Common myeloid progenitor, CD34-positive (primary cell): ENCODE data around the gene PTPRE.

Experiments used
- CTCF ChIA-PET: fragments of 350-600 bp; sonication (Branson Sonifier 250); formaldehyde crosslinking; loops from one replicate; lab custom pipeline; 2021; ENCODE audit warnings: antibody characterized with exemption; lab: Charles Lee
- POLR2A ChIA-PET: fragments of 350-600 bp; sonication (Branson Sonifier 250); formaldehyde crosslinking; loops from one replicate; lab custom pipeline; 2021; ENCODE audit warnings: antibody characterized with exemption; lab: Charles Lee
- DNase-seq, 3 donors: peaks; one replicate each; pipeline versions ENCODE4 v3.0.0 to v3.0.0-alpha.2; 2013
- H3K27ac ChIP-seq, 2 experiments: 1 replicate in 1 of 2; 2 replicates in 1 of 2; pipeline ENCODE4 v1.7.0; 2013; ENCODE audit warnings: inconsistent platforms in 2 of 2, low read length in 2 of 2, mild to moderate bottlenecking in 2 of 2, low read depth in 1 of 2, moderate library complexity in 1 of 2; ENCODE audit not compliant: severe bottlenecking in 2 of 2, insufficient read depth in 1 of 2, poor library complexity in 1 of 2
- H3K27me3 ChIP-seq, 5 experiments: replicated peaks in 2 of 5; 1 replicate in 3 of 5; 2 replicates in 2 of 5; pipeline versions ENCODE4 v1.6.1 to v1.7.0; 2013; ENCODE audit warnings: low read length in 4 of 5, mild to moderate bottlenecking in 2 of 5, moderate library complexity in 2 of 5, inconsistent platforms in 1 of 5; ENCODE audit not compliant: insufficient read depth in 5 of 5, control insufficient read depth in 4 of 5
- H3K36me3 ChIP-seq, 4 experiments: 1 replicate in 2 of 4; 2 replicates in 2 of 4; pipeline versions ENCODE4 v1.6.1 to v1.7.0; 2013; ENCODE audit warnings: low read length in 3 of 4, control low read depth in 1 of 4, mild to moderate bottlenecking in 1 of 4; ENCODE audit not compliant: control insufficient read depth in 4 of 4, insufficient read depth in 4 of 4
- H3K4me1 ChIP-seq, 4 experiments: 1 replicate in 3 of 4; 2 replicates in 1 of 4; pipeline versions ENCODE4 v1.6.1 to v1.7.1; 2013; ENCODE audit warnings: low read length in 3 of 4, mild to moderate bottlenecking in 3 of 4, control low read depth in 1 of 4, inconsistent platforms in 1 of 4, moderate library complexity in 1 of 4; ENCODE audit not compliant: control insufficient read depth in 4 of 4, insufficient read depth in 4 of 4; ENCODE audit errors: control extremely low read depth in 1 of 4
- H3K4me3 ChIP-seq, 7 experiments: 1 replicate in 4 of 7; 2 replicates in 3 of 7; pipeline versions ENCODE4 v1.5.1 to v1.7.0; 2013; ENCODE audit warnings: mild to moderate bottlenecking in 7 of 7, low read length in 6 of 7, moderate library complexity in 6 of 7, inconsistent platforms in 2 of 7, low read depth in 2 of 7, control low read depth in 1 of 7; ENCODE audit not compliant: insufficient read depth in 4 of 7, control insufficient read depth in 1 of 7; ENCODE audit errors: extremely low read depth in 1 of 7
- H3K9me3 ChIP-seq, 5 experiments: 1 replicate in 4 of 5; 2 replicates in 1 of 5; pipeline versions ENCODE4 v1.6.1 to v1.7.1; 2013; ENCODE audit warnings: low read length in 4 of 5, mild to moderate bottlenecking in 2 of 5, inconsistent platforms in 1 of 5, low read depth in 1 of 5, moderate library complexity in 1 of 5; ENCODE audit not compliant: control insufficient read depth in 4 of 5, insufficient read depth in 2 of 5; ENCODE audit errors: control extremely low read depth in 1 of 5
- WGBS: methylation state at CpG from one replicate; pipeline ENCODE4 v1.1.5; 2013; ENCODE audit not compliant: insufficient coverage; 5-methylcytosine and 5-hydroxymethylcytosine counted together

Gene PTPRE

GRCh38 chr10:127964621-127965020 is 57.7 kb downstream of the PTPRE start:
- POLR2A ChIA-PET = no interaction called here
- Histone ChIP-seq H3K27me3 (no peaks in the 10 kb centered on the region), H3K4me3 (no peak overlapping the region), H3K36me3 (no peaks in the 10 kb centered on the region), H3K4me1 (peaks cover 0 to 7% (median 0%) of the 10 kb centered on the region in 4 experiments), H3K9me3 (no peaks in the 10 kb centered on the region), H3K27ac (no peak overlapping the region)
- WGBS = 92% methylated on average over 9 of the region's 12 CpGs
- CTCF ChIA-PET = interaction anchor here (0.7 kb wide), 1 partner anchor 8 kb away, joined by 3 read pairs; no protein-coding TSS in a partner anchor
- DNase-seq = no peak

GRCh38 chr10:127966875-127967274 is 60.0 kb downstream of the PTPRE start:
- H3K9me3 ChIP-seq = no peaks in the 10 kb centered on the region
- WGBS = 98% methylated on average over 3 of the region's 5 CpGs
- CTCF ChIA-PET = interaction anchor here (1.5 to 1.8 kb wide), 2 partner anchors 9 to 13 kb away, joined by 4 read pairs; no protein-coding TSS in a partner anchor
- no peak overlapping the region for H3K27ac ChIP-seq
- no peaks in the 10 kb centered on the region for H3K36me3 ChIP-seq
- POLR2A ChIA-PET = no interaction called here
- H3K4me1 ChIP-seq = peaks cover 0 to under 1% (median 0%) of the 10 kb centered on the region in 4 experiments
- H3K27me3 ChIP-seq = no peaks in the 10 kb centered on the region
- no peak for DNase-seq
- H3K4me3 ChIP-seq = no peak overlapping the region

DNA sequence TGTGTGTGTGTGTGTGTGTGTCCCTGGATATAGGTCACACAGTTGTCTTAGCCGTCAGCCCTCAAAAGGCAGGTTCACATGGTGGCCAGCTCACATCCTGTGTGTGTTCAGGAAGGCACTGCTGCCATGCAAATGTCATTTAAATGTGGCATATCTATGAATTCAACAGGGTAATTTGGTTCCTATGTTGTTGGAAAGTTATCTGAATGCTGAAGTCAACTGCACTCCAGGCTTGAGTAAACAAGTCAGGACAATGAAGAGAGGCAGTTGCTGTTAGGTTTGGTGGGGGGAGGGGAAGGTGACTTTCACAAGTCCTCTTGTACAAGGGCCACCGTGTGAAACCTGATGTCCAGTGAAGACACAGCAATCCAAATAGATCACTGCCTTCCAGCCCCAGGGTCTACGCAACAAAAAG is 61.1 kb downstream of the PTPRE start:
- no peaks in the 10 kb centered on the region for H3K27me3 ChIP-seq
- WGBS = 100% methylated on average over 2 of the region's 3 CpGs
- H3K4me3 ChIP-seq = no peak overlapping the region
- H3K4me1 ChIP-seq = peaks cover 0 to 5% (median 0%) of the 10 kb centered on the region in 4 experiments
- ChIA-PET CTCF (interaction anchor here (1.8 kb wide), 1 partner anchor 12 kb away, joined by 4 read pairs; no protein-coding TSS in a partner anchor), POLR2A (no interaction called here)
- no peaks in the 10 kb centered on the region for H3K9me3 ChIP-seq
- no peaks in the 10 kb centered on the region for H3K36me3 ChIP-seq
- no peak for DNase-seq
- no peak overlapping the region for H3K27ac ChIP-seq

DNA sequence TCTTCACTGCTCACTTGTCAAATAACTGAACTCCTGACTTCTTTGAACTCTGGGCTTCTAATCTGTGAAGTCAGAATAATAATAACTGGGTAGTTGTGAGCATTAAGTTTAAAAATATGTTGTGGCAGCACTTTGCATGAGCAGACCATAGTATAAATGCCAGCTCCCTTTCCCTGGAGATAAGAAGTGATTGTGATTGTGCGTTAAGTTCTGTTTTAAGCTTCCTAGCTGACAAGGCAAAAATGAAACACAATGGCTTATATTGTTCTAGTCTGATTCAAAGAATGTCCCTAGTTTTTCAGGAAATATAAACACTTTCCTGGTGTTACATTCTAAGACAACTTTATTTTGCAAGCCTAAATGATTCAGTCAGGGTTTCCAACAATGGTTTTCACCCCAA is 61.8 kb downstream of the PTPRE start:
- POLR2A ChIA-PET = no interaction called here
- WGBS = no CpG with 5 or more reads among the region's 1 CpG
- H3K4me1 ChIP-seq = peaks cover 0 to 8% (median 5%) of the 10 kb centered on the region in 4 experiments

GRCh38 chr10:127971101-127971946 is 64.4 kb downstream of the PTPRE start:
- H3K4me3 ChIP-seq = no peak overlapping the region
- ChIA-PET POLR2A (no interaction called here), CTCF (interaction anchor here (0.8 to 2.1 kb wide), 5 partner anchors 12 to 43 kb away, joined by 3 to 6 read pairs (median 5); no protein-coding TSS in a partner anchor)
- no peak for DNase-seq
- WGBS = over 99% methylated on average over 19 of the region's 24 CpGs
- H3K36me3 ChIP-seq = no peaks in the 10 kb centered on the region
- no peaks in the 10 kb centered on the region for H3K9me3 ChIP-seq
- H3K27ac ChIP-seq = no peak overlapping the region
- H3K27me3 ChIP-seq = no peaks in the 10 kb centered on the region
- peaks cover 0 to 12% (median 10%) of the 10 kb centered on the region in 4 experiments for H3K4me1 ChIP-seq

More for the DNA sequence above, 61.8 kb downstream of the PTPRE start:
- Histone ChIP-seq H3K27me3 (no peaks in the 10 kb centered on the region), H3K36me3 (no peaks in the 10 kb centered on the region), H3K4me3 (no peak overlapping the region), H3K9me3 (no peaks in the 10 kb centered on the region), H3K27ac (no peak overlapping the region)
- no peak for DNase-seq
- CTCF ChIA-PET = interaction anchor here (0.7 to 1.8 kb wide), 2 partner anchors 23 to 252 kb away, joined by 3 to 4 read pairs; no protein-coding TSS in a partner anchor

DNA sequence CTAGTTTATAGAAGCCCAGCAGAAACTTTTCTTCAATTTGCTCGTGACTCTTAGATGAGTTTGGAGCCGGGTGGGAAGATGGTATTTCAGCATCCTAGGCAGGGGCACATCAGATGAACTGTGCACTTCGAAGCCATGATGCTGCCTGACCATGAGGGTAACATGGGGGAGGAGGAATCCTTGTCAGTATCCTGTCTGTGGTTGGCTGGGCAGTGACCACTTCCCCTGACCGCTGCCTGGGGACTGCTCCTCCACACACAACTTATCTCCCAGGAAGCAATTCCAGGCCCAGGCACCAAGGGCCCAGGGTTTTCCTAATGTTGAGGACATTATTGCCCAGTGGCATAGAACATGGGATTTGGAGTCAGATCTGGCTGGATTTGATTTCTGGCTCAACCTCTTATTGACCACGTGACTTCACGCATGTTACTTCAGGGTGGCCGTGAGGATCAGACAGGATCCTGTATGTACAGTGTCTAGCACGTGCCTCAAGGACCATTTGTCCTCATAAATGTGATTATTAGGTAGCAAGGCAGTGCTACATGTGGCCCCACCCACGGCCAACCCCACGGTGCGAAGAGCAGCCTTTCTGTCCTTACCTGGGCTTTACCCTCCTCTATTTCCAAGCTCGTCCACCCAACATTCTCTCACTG is 65.2 kb downstream of the PTPRE start:
- H3K9me3 ChIP-seq = no peaks in the 10 kb centered on the region
- H3K36me3 ChIP-seq = no peaks in the 10 kb centered on the region
- DNase-seq = no peak
- 96% methylated on average over 8 of the region's 12 CpGs for WGBS
- H3K4me1 ChIP-seq = peaks cover 0 to 13% (median 11%) of the 10 kb centered on the region in 4 experiments
- no peaks in the 10 kb centered on the region for H3K27me3 ChIP-seq
- H3K27ac ChIP-seq = no peak overlapping the region
- ChIA-PET CTCF (interaction anchor here (1.3 to 2.1 kb wide), 4 partner anchors 11 to 39 kb away, joined by 3 to 6 read pairs (median 4); no protein-coding TSS in a partner anchor), POLR2A (no interaction called here)
- H3K4me3 ChIP-seq = no peak overlapping the region
